DND-41 (cell line): ENCODE data around the gene PFKFB3.

Source experiments
- ATAC-seq: fragments of 200-7000 bp; cut with Tn5 transposase; 3 replicates; pipeline ENCODE4 v1.9.1; 2021; ENCODE audit warnings: low read depth; ENCODE audit not compliant: insufficient read depth
- DNase-seq: peaks from one replicate; pipeline ENCODE4 v3.0.0-alpha.2; 2020
- H2AFZ ChIP-seq: 2 replicates; pipeline ENCODE4 v1.6.0; 2012; ENCODE audit warnings: low read depth, low read length
- H3K27ac ChIP-seq: 2 replicates; pipeline ENCODE4 v1.5.1; 2012; ENCODE audit warnings: low read length, inconsistent platforms
- H3K27me3 ChIP-seq: fragments of 200-600 bp; sonication (generic); 2 replicates; pipeline ENCODE4 v1.6.0; 2012; ENCODE audit warnings: low read length, mild to moderate bottlenecking, inconsistent platforms; ENCODE audit not compliant: insufficient read depth, poor library complexity
- H3K36me3 ChIP-seq: 2 replicates; pipeline ENCODE4 v1.5.1; 2012; ENCODE audit warnings: low read length, inconsistent platforms; ENCODE audit not compliant: insufficient read depth
- H3K4me1 ChIP-seq: 2 replicates; pipeline ENCODE4 v1.5.1; 2012; ENCODE audit warnings: mild to moderate bottlenecking, low read length; ENCODE audit not compliant: insufficient read depth
- H3K4me2 ChIP-seq: 2 replicates; pipeline ENCODE4 v1.6.0; 2012; ENCODE audit warnings: mild to moderate bottlenecking, moderate library complexity, low read length, inconsistent platforms; ENCODE audit not compliant: insufficient read depth
- H3K4me3 ChIP-seq, 2 experiments: fragments of 200-600 bp in 1 of 2; shearing (Covaris generic) in 1 of 2; 2 replicates each; pipeline ENCODE4 v1.5.1; 2012 to 2016; ENCODE audit warnings: inconsistent platforms in 2 of 2, low read length in 2 of 2, mild to moderate bottlenecking in 2 of 2, low read depth in 1 of 2, moderate library complexity in 1 of 2
- H3K79me2 ChIP-seq: 2 replicates; pipeline ENCODE4 v1.6.0; 2012; ENCODE audit warnings: low read length, inconsistent platforms; ENCODE audit not compliant: insufficient read depth
- H3K9ac ChIP-seq: 2 replicates; pipeline ENCODE4 v1.6.0; 2012; ENCODE audit warnings: low read depth, mild to moderate bottlenecking, inconsistent platforms, low read length, moderate library complexity
- H3K9me3 ChIP-seq: 2 replicates; pipeline ENCODE4 v1.5.1; 2012; ENCODE audit warnings: low read length, moderate library complexity, mild to moderate bottlenecking, inconsistent platforms; ENCODE audit not compliant: insufficient read depth, severe bottlenecking
- H4K20me1 ChIP-seq: 2 replicates; pipeline ENCODE4 v1.6.0; 2012; ENCODE audit warnings: low read length; ENCODE audit not compliant: insufficient read depth
- CTCF ChIP-seq: IDR thresholded peaks from 2 replicates; pipeline ENCODE4 v1.5.1; 2012; ENCODE audit warnings: borderline replicate concordance, low read length, moderate library complexity, mild to moderate bottlenecking; ENCODE audit not compliant: poor library complexity, severe bottlenecking; ENCODE audit errors: extremely low read depth
- EZH2 ChIP-seq: IDR thresholded peaks from 3 replicates; pipeline ENCODE4 v1.6.1; 2012; ENCODE audit warnings: borderline replicate concordance, low read depth, mild to moderate bottlenecking, moderate library complexity, low read length, inconsistent platforms; ENCODE audit not compliant: severe bottlenecking

Gene PFKFB3

GRCh38 chr10:6221192-6221940 lies 18.6 kb downstream of the PFKFB3 start:
- Histone ChIP-seq H3K4me2 (no peak overlapping the region), H3K27me3 (no peaks in the 10 kb centered on the region), H3K36me3 (peaks cover 98% of the 10 kb centered on the region), H3K4me1 (no peaks in the 10 kb centered on the region), H3K79me2 (peaks cover 4% of the 10 kb centered on the region; the same call in 1 of the 2 replicates), H4K20me1 (peaks cover 48% of the 10 kb centered on the region), H2AFZ (no peak overlapping the region), H3K4me3 (no peak overlapping the region), H3K9ac (no peak overlapping the region), H3K27ac (no peak overlapping the region), H3K9me3 (no peaks in the 10 kb centered on the region)
- TF ChIP-seq CTCF = no peak
- no peak for TF ChIP-seq EZH2
- ATAC-seq (no peak), DNase-seq (no peak)

DNA sequence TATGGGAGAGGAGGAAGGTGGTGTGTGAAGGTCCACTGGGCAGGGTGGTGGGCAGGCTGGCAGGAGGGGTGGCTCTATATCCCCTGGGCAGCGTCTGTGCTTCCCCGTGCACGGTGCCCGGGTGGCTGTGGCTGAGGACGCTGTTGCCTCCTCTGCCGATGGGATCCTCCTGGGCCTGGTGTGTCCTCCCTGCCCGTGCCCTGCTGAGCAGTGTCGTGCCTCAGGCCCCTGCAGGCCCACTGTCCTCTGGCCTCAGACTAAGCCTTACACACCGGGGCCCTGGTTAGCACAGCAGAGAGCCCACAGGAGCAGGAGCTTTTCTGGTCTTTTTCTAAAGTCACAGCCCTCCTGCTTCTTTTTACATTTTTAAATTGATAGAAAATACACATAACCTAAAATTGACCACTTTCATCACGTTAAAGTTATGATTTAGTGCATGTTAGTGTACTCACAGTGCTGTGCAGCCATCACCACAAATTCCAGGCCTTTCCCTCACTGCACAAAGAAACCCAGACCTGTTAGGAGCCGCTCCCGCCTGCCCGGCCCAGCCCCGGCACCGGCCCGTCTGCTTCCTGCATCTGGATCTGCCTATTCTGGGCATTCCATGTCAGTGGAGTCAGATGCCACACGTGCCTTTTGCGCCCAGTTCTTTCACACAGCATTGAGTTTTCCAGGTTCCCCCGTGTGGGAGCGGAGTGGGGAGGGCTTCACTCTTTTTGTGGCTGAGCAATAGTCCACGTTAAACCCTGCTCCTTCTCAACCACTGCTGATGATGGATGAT lies 19.4 kb downstream of the PFKFB3 start:
- ATAC-seq (no peak), DNase-seq (no peak)
- Histone ChIP-seq H2AFZ (no peak overlapping the region), H3K4me2 (no peak overlapping the region), H3K36me3 (peaks cover 97% of the 10 kb centered on the region), H3K79me2 (peaks cover 4% of the 10 kb centered on the region; the same call in 1 of the 2 replicates), H4K20me1 (peaks cover 42% of the 10 kb centered on the region), H3K4me1 (no peaks in the 10 kb centered on the region), H3K27me3 (no peaks in the 10 kb centered on the region), H3K9ac (no peak overlapping the region), H3K27ac (no peak overlapping the region), H3K4me3 (no peak overlapping the region), H3K9me3 (no peaks in the 10 kb centered on the region)
- no peak for TF ChIP-seq EZH2
- TF ChIP-seq CTCF = no peak

GRCh38 chr10:6222755-6223154 lies 20.0 kb downstream of the PFKFB3 start:
- no peak for TF ChIP-seq EZH2
- no peak for TF ChIP-seq CTCF
- ATAC-seq (no peak), DNase-seq (no peak)
- Histone ChIP-seq H2AFZ (no peak overlapping the region), H3K27me3 (no peaks in the 10 kb centered on the region), H3K36me3 (peaks cover 97% of the 10 kb centered on the region), H3K4me2 (no peak overlapping the region), H3K27ac (no peak overlapping the region), H4K20me1 (peaks cover 43% of the 10 kb centered on the region), H3K79me2 (peaks cover 4% of the 10 kb centered on the region; the same call in 1 of the 2 replicates), H3K4me1 (no peaks in the 10 kb centered on the region), H3K4me3 (no peak overlapping the region), H3K9ac (no peak overlapping the region), H3K9me3 (no peaks in the 10 kb centered on the region)
